GM23338 (cell line): Measurements from ENCODE around the gene DERA. TPM values are rescaled to one million over a fixed set of nuclear protein-coding genes. Genes with fewer than 3 reads are reported as not detected.

Source experiments
- ATAC-seq: fragments of 200-7000 bp; cut with Tn5 transposase; 3 replicates; pipeline ENCODE4 v1.9.1; 2020
- DNase-seq: peaks from one replicate; pipeline ENCODE4 v3.0.0-alpha.2; 2015; ENCODE audit warnings: low spot score
- H2AFZ ChIP-seq: fragments of 200-600 bp; sonication (generic); 2 replicates; pipeline ENCODE4 v1.8.0; 2016; ENCODE audit warnings: antibody characterized with exemption, mild to moderate bottlenecking, moderate library complexity
- H3F3A ChIP-seq: fragments of 200-600 bp; sonication (generic); replicated peaks from 2 replicates; pipeline ENCODE4 v1.8.0; 2017; ENCODE audit warnings: antibody characterized with exemption, mixed run types, low read depth
- H3K27ac ChIP-seq: fragments of 200-600 bp; sonication (generic); 2 replicates; pipeline ENCODE4 v1.6.1; 2016; ENCODE audit warnings: low read depth
- H3K27me3 ChIP-seq: fragments of 200-600 bp; sonication (generic); 2 replicates; pipeline ENCODE4 v1.8.0; 2016; ENCODE audit warnings: mild to moderate bottlenecking, mixed run types, moderate library complexity; ENCODE audit not compliant: insufficient read depth
- H3K36me3 ChIP-seq: fragments of 200-600 bp; sonication (generic); 2 replicates; pipeline ENCODE4 v1.8.0; 2016; ENCODE audit warnings: mild to moderate bottlenecking; ENCODE audit not compliant: insufficient read depth
- H3K4me1 ChIP-seq: fragments of 200-600 bp; sonication (generic); 2 replicates; pipeline ENCODE4 v1.8.0; 2016; ENCODE audit warnings: mild to moderate bottlenecking, moderate library complexity; ENCODE audit not compliant: insufficient read depth
- H3K4me2 ChIP-seq: fragments of 200-600 bp; sonication (generic); 2 replicates; pipeline ENCODE4 v1.7.1; 2017; ENCODE audit warnings: mixed run types
- H3K4me3 ChIP-seq: fragments of 200-600 bp; sonication (generic); 2 replicates; pipeline ENCODE4 v1.6.1; 2016; ENCODE audit warnings: mixed run types
- H3K79me2 ChIP-seq: fragments of 200-600 bp; sonication (generic); replicated peaks from 2 replicates; pipeline ENCODE4 v1.8.0; 2017; ENCODE audit warnings: mild to moderate bottlenecking; ENCODE audit not compliant: insufficient read depth
- H3K9me2 ChIP-seq: fragments of 200-600 bp; sonication (generic); 2 replicates; pipeline ENCODE4 v1.8.0; 2017; ENCODE audit not compliant: insufficient read depth
- H4K20me1 ChIP-seq: fragments of 200-600 bp; sonication (generic); replicated peaks from 2 replicates; pipeline ENCODE4 v1.8.0; 2017; ENCODE audit warnings: mild to moderate bottlenecking; ENCODE audit not compliant: insufficient read depth
- H3K27ac Mint-ChIP-seq: 2 replicates; pipeline ENCODE4 v1.8.0; 2020; ENCODE audit warnings: inconsistent platforms, mild to moderate bottlenecking, moderate library complexity, mixed read lengths
- H3K27me3 Mint-ChIP-seq: 3 replicates; pipeline ENCODE4 v1.8.0; 2022; ENCODE audit warnings: low read depth, mild to moderate bottlenecking, moderate library complexity, mixed read lengths, inconsistent platforms; ENCODE audit not compliant: insufficient read depth, poor library complexity
- H3K36me3 Mint-ChIP-seq: 3 replicates; pipeline ENCODE4 v1.8.0; 2021; ENCODE audit warnings: low read depth, mild to moderate bottlenecking, inconsistent platforms, moderate library complexity, mixed read lengths
- H3K4me1 Mint-ChIP-seq: 3 replicates; pipeline ENCODE4 v1.8.0; 2020; ENCODE audit warnings: mild to moderate bottlenecking, inconsistent platforms, mixed read lengths
- H3K4me3 Mint-ChIP-seq: 3 replicates; pipeline ENCODE4 v1.8.0; 2021; ENCODE audit warnings: moderate library complexity, mild to moderate bottlenecking, inconsistent platforms, mixed read lengths
- H3K9me3 Mint-ChIP-seq: 3 replicates; pipeline ENCODE4 v1.8.0; 2020; ENCODE audit warnings: moderate library complexity, mild to moderate bottlenecking, inconsistent platforms, mixed read lengths
- CREB1 ChIP-seq: fragments of 250-450 bp; sonication (Bioruptor Pico); IDR thresholded peaks from 2 replicates; pipeline ENCODE4 v1.5.0; 2020; ENCODE audit warnings: low read depth, mild to moderate bottlenecking, moderate library complexity
- EZH2 ChIP-seq: fragments of 200-600 bp; sonication (generic); IDR thresholded peaks from one replicate; pipeline ENCODE4 v1.8.0; 2017; ENCODE audit warnings: antibody characterized with exemption, mild to moderate bottlenecking, low read depth; ENCODE audit not compliant: unreplicated experiment
- JUNB ChIP-seq: IDR thresholded peaks from one replicate; pipeline ENCODE4 v1.6.1; 2016; ENCODE audit warnings: antibody characterized with exemption; ENCODE audit not compliant: unreplicated experiment
- NANOG ChIP-seq: IDR thresholded peaks from 2 replicates; pipeline ENCODE4 v1.6.1; 2016; ENCODE audit warnings: antibody characterized with exemption, borderline replicate concordance
- STAT1 ChIP-seq: IDR thresholded peaks from one replicate; pipeline ENCODE4 v1.6.1; 2016; ENCODE audit warnings: antibody characterized with exemption; ENCODE audit not compliant: unreplicated experiment
- polyA plus RNA-seq: library from polyadenylated mRNA; unstranded; fragments of >200 nt; fragmentation: Nextera tagmentation; extraction: Ambion mirVana; gene quantifications from 2 replicates; pipeline ENCODE4 v1.2.1, GENCODE V29; 2016
- total RNA-seq: library from RNA; depleted of rRNA; stranded (reverse); fragments of >200 nt; shearing (Covaris generic); gene quantifications from 2 replicates; pipeline ENCODE4 v1.2.3, GENCODE V29; 2014
- TF ChIP-seq, protein P1 (sequence below): IDR thresholded peaks from 2 replicates; pipeline ENCODE4 v1.6.1; 2016; ENCODE audit warnings: antibody characterized with exemption
- TF ChIP-seq, protein P2 (sequence below): fragments of 250-450 bp; sonication (Bioruptor Pico); IDR thresholded peaks from 2 replicates; pipeline ENCODE4 v1.5.0; 2020; ENCODE audit warnings: mild to moderate bottlenecking, moderate library complexity

The DERA gene
- total and polyA plus RNA-seq, 2 experiments from 2014 or later: 20.4 to 27.3 TPM

DNA sequence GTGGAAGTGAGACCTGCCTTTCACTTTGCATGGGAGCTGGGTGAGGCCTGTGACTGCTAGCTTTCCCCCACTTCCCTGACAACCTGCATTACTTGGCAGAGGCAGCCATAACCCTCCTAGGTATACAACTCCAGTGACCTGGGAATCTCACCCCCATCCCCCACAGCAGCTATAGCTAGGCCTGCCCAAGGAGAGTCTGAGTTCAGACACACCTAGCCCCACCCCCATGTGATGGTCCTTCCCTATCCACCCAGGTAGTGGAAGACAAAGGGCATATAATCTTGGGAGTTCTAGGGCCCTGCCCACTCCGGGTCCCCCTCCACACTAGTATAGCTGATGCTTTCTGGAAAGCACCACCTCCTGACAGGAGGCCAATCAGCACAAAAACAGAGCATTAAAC, 35.3 kb upstream of the DERA start:
- Histone ChIP-seq H2AFZ (no peak overlapping the region), H3K4me2 (no peak overlapping the region), H3K9me2 (no peaks in the 10 kb centered on the region), H3F3A (no peaks in the 10 kb centered on the region), H3K4me1 (peaks cover 9% of the 10 kb centered on the region), H3K27me3 (no peaks in the 10 kb centered on the region), H3K4me3 (no peak overlapping the region), H3K79me2 (no peaks in the 10 kb centered on the region), H4K20me1 (no peaks in the 10 kb centered on the region), H3K36me3 (no peaks in the 10 kb centered on the region), H3K27ac (no peak overlapping the region)
- Mint-ChIP-seq H3K27ac (no peak overlapping the region), H3K4me3 (no peak overlapping the region), H3K9me3 (peaks cover 3% of the 10 kb centered on the region; the same call in 1 of the 3 replicates), H3K27me3 (peaks cover 2% of the 10 kb centered on the region), H3K4me1 (peaks cover 18% of the 10 kb centered on the region), H3K36me3 (peaks cover 13% of the 10 kb centered on the region)
- ATAC-seq: no peak
- TF ChIP-seq, protein P1, sequence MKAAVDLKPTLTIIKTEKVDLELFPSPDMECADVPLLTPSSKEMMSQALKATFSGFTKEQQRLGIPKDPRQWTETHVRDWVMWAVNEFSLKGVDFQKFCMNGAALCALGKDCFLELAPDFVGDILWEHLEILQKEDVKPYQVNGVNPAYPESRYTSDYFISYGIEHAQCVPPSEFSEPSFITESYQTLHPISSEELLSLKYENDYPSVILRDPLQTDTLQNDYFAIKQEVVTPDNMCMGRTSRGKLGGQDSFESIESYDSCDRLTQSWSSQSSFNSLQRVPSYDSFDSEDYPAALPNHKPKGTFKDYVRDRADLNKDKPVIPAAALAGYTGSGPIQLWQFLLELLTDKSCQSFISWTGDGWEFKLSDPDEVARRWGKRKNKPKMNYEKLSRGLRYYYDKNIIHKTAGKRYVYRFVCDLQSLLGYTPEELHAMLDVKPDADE: no peak
- TF ChIP-seq NANOG (no peak), CREB1 (no peak), STAT1 (no peak), JUNB (no peak), EZH2 (no peak)
- no peak for DNase-seq

DNA sequence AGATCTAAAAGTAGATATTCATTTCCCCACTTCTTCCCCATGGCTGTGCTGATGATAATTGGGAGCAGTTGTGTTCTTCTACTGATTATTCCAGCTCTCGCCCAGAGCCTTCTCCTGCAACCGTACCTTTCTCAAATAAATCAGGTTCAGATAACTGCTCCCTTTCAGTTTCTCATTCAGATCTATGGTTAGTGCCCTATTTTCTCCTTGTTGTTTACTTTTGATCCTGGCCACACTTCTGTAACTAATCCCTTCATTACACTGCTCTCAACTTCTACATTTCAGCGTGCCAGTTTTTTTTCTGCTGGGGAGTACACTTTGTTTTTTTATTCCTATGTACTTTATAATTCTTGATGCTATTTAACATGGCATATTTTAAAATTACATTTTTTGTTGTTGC, 31.7 kb upstream of the DERA start:
- DNase-seq (no peak), ATAC-seq (no peak)
- H3K27me3 ChIP-seq: no peaks in the 10 kb centered on the region
- no peak overlapping the region for H2AFZ ChIP-seq
- TF ChIP-seq EZH2 (no peak), NANOG (no peak), STAT1 (no peak), CREB1 (no peak), JUNB (no peak)
- TF ChIP-seq, protein P2, sequence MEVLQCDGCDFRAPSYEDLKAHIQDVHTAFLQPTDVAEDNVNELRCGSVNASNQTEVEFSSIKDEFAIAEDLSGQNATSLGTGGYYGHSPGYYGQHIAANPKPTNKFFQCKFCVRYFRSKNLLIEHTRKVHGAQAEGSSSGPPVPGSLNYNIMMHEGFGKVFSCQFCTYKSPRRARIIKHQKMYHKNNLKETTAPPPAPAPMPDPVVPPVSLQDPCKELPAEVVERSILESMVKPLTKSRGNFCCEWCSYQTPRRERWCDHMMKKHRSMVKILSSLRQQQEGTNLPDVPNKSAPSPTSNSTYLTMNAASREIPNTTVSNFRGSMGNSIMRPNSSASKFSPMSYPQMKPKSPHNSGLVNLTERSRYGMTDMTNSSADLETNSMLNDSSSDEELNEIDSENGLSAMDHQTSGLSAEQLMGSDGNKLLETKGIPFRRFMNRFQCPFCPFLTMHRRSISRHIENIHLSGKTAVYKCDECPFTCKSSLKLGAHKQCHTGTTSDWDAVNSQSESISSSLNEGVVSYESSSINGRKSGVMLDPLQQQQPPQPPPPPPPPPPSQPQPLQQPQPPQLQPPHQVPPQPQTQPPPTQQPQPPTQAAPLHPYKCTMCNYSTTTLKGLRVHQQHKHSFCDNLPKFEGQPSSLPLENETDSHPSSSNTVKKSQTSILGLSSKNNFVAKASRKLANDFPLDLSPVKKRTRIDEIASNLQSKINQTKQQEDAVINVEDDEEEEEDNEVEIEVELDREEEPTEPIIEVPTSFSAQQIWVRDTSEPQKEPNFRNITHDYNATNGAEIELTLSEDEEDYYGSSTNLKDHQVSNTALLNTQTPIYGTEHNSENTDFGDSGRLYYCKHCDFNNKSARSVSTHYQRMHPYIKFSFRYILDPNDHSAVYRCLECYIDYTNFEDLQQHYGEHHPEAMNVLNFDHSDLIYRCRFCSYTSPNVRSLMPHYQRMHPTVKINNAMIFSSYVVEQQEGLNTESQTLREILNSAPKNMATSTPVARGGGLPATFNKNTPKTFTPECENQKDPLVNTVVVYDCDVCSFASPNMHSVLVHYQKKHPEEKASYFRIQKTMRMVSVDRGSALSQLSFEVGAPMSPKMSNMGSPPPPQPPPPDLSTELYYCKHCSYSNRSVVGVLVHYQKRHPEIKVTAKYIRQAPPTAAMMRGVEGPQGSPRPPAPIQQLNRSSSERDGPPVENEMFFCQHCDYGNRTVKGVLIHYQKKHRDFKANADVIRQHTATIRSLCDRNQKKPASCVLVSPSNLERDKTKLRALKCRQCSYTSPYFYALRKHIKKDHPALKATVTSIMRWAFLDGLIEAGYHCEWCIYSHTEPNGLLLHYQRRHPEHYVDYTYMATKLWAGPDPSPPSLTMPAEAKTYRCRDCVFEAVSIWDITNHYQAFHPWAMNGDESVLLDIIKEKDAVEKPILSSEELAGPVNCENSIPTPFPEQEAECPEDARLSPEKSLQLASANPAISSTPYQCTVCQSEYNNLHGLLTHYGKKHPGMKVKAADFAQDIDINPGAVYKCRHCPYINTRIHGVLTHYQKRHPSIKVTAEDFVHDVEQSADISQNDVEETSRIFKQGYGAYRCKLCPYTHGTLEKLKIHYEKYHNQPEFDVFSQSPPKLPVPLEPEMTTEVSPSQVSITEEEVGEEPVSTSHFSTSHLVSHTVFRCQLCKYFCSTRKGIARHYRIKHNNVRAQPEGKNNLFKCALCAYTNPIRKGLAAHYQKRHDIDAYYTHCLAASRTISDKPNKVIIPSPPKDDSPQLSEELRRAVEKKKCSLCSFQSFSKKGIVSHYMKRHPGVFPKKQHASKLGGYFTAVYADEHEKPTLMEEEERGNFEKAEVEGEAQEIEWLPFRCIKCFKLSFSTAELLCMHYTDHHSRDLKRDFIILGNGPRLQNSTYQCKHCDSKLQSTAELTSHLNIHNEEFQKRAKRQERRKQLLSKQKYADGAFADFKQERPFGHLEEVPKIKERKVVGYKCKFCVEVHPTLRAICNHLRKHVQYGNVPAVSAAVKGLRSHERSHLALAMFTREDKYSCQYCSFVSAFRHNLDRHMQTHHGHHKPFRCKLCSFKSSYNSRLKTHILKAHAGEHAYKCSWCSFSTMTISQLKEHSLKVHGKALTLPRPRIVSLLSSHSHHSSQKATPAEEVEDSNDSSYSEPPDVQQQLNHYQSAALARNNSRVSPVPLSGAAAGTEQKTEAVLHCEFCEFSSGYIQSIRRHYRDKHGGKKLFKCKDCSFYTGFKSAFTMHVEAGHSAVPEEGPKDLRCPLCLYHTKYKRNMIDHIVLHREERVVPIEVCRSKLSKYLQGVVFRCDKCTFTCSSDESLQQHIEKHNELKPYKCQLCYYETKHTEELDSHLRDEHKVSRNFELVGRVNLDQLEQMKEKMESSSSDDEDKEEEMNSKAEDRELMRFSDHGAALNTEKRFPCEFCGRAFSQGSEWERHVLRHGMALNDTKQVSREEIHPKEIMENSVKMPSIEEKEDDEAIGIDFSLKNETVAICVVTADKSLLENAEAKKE: no peak
- H3K79me2 ChIP-seq: peaks cover 20% of the 10 kb centered on the region
- H3K36me3 ChIP-seq: no peaks in the 10 kb centered on the region; the same call in 1 of the 2 replicates
- H3K9me2 ChIP-seq: no peaks in the 10 kb centered on the region
- no peak overlapping the region for H3K4me3 ChIP-seq
- peaks cover 28% of the 10 kb centered on the region for H3K4me1 Mint-ChIP-seq
- peaks cover 4% of the 10 kb centered on the region for H3K27me3 Mint-ChIP-seq
- H3K4me3 Mint-ChIP-seq: no peak overlapping the region
- peaks cover 14% of the 10 kb centered on the region for H4K20me1 ChIP-seq
- peaks cover 25% of the 10 kb centered on the region for H3K36me3 Mint-ChIP-seq
- H3K27ac ChIP-seq: no peak overlapping the region
- no peaks in the 10 kb centered on the region; the same call in 1 of the 3 replicates for H3K9me3 Mint-ChIP-seq
- H3K4me2 ChIP-seq: no peak overlapping the region
- H3K27ac Mint-ChIP-seq: no peak overlapping the region
- H3F3A ChIP-seq: peaks cover 8% of the 10 kb centered on the region
- H3K4me1 ChIP-seq: peaks cover 20% of the 10 kb centered on the region
